Measurements from ENCODE around the gene NCOA1.

GRCh38 chr2:24635181-24635580 is 144.1 kb downstream of the NCOA1 start:
- no peak for TF ChIP-seq JUN (IDR thresholded peaks at IDR 0.05; ENCODE audit: borderline replicate concordance, insufficient read depth, insufficient read length, low read depth)
- TF ChIP-seq CTCF (IDR thresholded peaks at IDR 0.05; ENCODE audit: extremely low read depth in 1 of 2, insufficient read depth in 1 of 2, low read depth in 1 of 2, low read length in 2 of 2), result no peak

Data from endothelial cell of umbilical vein (primary cell).